HG03039 (cell line): ENCODE data around the gene PWP2.
A peak's percentile ranks its signal among the peaks of the same experiment; 100 is the strongest.
"Not testable (repeated sequence)": the region's sequence is repeated elsewhere in the genome, so short reads cannot be mapped to it uniquely, and the experiment has no call there.

Experiments
- ATAC-seq: cut with Tn5 transposase; IDR thresholded peaks from one replicate; pipeline ENCODE4 v1.9.1; 2021; ENCODE audit warnings: mild to moderate bottlenecking, moderate library complexity; ENCODE audit not compliant: unreplicated experiment

PWP2 gene

DNA sequence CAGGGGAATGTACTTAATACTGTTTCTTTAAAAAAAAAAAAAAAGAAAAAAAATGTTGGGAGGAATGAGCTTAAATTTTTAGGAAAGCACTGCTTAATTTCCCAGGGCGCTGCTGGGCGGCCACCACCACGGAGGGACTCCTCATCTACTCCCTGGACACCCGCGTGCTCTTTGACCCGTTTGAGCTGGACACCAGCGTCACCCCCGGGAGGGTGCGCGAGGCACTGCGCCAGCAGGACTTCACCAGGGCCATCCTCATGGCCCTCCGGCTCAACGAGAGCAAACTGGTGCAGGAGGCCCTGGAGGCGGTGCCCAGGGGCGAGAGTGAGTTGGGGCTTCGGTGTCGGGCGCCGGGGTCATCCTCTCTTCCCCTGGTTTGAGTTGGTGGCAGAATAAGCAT is 20.6 kb downstream of the PWP2 start:
- not testable (repeated sequence) for ATAC-seq

GRCh38 chr21:44133715-44134057 is 26.5 kb downstream of the PWP2 start:
- not testable (repeated sequence) for ATAC-seq

DNA sequence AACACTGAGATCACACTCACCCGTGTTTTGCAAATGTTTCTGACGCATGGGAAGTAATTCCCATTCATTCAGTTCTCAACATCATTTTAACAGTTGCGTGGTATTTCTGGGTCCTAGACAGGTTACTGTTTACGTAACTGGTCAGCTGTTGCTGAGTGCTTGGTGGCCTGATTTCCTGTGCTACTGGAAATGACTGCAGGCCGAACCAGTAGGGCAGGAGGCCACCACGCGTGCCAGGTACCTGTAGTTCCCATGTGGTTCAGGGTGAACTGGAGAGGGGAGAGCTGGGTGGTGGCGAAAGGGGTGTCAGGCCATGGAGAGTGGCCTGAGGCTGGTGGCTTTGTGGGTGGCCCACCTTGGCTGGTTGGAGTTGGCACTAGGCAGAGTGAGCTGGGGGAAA is 27.5 kb downstream of the PWP2 start:
- not testable (repeated sequence) for ATAC-seq

GRCh38 chr21:44138039-44138438 is 30.8 kb downstream of the PWP2 start:
- not testable (repeated sequence) for ATAC-seq

DNA sequence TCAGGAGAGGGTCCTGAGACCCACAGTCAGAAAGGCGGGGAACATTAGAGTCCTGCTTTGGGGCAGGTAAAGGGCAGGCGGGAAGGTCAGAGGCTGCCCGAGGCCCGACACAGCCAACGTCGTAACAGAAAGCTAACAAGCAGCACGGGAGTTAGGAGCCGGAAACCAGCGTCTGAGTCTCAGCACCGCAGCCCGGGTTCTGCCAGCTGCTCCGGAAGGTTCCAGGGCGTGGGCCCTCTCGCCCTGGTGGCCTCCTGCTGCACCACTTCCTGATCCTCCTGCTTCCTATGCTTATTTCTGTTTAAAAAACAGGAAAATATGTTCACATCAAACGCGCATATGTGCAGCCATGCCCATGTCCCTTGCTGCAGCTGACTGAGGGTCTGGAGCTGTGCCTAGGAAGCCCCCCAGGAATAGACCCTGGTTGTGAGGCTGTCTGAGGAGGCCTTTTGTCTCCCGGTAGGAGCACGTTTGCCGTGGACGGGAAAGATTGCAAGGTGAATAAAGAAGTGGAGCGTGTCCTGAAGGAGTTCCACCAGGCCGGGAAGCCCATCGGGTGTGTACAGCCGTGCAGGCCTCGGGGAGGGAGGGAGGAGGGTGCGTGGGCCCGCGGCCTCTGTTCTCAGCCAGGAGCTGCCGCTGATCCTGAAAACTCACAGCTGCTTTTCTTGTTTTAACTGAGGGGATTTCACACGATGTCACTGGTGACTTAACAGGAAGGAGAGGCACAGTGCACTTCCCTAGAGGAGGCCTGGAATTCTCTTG is 32.8 kb downstream of the PWP2 start:
- not testable (repeated sequence) for ATAC-seq

- ATAC-seq, result not testable (repeated sequence)
Observed at GRCh38 chr21:44140552-44140932, 33.3 kb downstream of the PWP2 start.

- ATAC-seq, result not testable (repeated sequence)
Observed at GRCh38 chr21:44142470-44142869, 35.3 kb downstream of the PWP2 start.

DNA sequence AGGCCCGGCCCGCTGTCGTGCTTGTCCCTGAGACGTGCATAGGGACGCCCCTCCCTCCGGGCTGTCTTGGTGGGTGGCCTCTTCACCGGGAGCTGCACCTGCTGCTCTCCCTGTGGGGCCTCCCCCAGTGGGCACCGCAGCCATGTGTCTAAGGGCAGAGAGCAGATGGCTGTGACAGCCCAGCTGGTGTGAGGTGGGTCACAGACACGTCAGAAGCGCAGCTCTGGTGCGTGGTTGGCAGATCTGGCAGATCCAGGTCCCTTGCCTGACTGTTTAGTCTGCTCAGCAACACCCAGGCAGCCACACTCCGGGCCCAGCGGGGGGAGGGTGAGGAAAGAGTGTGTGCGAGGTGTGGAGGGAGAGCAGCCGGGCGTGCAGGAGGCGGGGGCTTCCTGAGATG is 36.2 kb downstream of the PWP2 start:
- ATAC-seq, result not testable (repeated sequence)

DNA sequence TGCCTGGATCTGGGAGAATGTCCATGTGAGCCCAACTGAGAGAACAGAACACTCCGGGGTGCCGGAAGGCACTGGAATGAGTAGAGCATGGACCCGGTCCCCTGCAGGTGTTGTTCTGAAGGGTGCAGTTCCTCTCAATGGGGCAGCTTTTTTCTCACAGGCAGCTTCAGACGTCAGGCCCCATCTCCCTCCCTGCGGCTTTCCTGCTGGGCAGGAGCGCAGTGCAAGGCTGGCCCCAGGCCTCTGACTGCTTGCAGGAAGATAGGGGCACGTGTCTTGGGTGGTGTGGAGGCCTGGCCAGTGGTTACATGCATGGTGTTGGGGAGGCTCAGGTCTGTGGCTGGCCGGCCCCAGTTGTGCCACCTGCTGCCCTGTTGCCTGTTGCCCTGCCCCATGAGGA is 36.8 kb downstream of the PWP2 start:
- ATAC-seq, result not testable (repeated sequence)

DNA sequence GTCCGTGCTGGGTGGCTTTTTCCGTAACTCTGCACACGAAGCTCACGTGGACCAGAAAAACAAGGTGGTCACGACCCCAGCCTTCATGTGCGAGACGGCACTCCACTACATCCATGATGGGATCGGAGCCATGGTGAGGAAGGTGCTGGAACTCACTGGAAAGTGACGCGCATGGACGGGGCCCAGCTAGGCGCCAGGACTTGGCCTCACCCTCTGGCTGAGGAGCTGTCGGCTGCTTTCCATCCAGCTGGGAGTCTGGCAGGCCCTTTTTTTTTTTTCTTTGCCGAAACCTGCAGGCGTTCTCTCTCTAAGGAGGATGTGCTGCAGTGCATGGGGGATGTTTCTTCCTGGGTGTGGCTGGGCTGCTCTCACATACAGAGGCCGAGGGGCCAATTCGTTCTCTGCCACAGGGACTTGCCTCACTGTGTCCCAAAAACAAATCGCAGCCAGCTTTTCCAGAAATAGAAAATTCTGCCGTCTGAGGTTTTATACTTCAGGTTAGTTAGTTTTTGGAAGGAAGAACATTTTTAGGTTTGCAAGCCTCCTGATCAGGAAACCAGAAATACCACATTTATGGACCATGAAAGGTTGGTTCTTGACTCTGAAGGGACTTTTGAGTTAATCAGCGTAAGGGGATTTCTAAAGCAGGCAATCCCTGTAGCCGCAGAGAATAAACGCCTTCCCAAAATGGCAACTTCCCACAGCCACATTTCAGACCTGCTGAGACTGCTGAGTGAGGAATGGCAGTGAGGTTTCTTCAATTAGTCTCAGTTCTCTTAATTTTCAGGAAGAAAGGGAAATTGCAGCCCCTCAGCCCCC is 37.8 kb downstream of the PWP2 start:
- not testable (repeated sequence) for ATAC-seq

DNA sequence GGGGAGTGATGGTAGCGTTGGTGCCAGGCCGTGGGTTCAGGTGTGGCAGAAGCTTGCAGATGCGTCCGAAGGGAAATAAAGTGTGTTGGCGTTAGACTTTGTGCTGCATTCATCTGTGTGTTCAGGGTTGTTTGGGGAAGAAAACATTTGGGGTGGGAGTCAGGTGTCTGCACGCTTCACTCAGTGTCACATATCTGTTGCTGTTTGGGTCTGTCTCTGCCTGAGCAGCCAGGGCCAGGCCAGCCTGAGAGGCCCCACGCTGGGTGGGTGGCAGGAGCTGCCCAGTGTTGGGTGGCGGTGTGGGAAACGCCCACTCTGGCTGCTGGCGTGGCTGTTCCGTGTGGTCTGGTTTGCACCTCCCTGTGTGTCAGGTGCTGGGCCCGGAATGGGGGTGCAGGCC is 38.4 kb downstream of the PWP2 start:
- ATAC-seq, result not testable (repeated sequence)

DNA sequence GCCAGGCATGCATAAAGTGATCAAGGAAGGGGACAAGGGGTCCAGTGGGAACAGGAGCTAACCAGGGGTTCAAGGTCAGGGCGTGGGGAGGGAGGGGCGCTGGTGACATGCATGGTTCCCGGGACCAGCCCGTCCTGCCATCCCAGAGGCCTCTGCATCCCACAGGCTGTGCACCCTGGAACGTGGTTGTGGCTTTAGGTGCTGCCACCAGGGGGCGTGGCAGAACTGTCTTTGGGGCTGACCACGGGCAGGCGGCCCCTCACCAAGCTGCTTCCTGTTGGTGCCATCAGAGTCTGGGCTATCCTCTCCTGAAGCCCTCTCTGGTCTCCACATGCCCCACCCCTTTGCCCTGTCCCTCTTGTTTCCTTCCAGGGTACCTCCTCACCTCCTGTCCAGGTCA is 39.9 kb downstream of the PWP2 start:
- not testable (repeated sequence) for ATAC-seq

GRCh38 chr21:44150255-44150654 is 43.1 kb downstream of the PWP2 start:
- ATAC-seq, result not testable (repeated sequence)

GRCh38 chr21:44153214-44153888 is 46.2 kb downstream of the PWP2 start:
- not testable (repeated sequence) for ATAC-seq

GRCh38 chr21:44153889-44154228 is 46.7 kb downstream of the PWP2 start:
- not testable (repeated sequence) for ATAC-seq

DNA sequence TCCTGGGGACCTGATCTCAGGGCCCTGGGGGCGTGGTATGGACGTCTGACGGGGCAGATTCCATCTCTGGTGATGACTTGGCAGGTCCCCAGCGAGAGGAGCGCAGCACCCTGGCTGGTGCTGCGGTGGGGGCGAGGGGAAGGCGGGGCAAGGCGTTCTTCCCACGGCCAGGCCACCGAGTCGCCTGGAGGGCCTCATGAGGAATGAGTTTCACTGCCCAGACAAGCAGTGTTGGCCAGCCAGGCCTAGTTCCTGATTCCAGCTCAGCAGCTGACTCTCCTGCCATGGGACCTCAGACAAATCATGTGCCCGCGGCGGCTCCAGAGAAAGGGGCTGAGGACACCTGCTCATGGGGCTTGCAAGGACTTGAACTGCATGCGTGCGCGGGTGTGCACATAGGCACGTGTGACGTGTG is 47.6 kb downstream of the PWP2 start:
- peak; percentile 16 for ATAC-seq

DNA sequence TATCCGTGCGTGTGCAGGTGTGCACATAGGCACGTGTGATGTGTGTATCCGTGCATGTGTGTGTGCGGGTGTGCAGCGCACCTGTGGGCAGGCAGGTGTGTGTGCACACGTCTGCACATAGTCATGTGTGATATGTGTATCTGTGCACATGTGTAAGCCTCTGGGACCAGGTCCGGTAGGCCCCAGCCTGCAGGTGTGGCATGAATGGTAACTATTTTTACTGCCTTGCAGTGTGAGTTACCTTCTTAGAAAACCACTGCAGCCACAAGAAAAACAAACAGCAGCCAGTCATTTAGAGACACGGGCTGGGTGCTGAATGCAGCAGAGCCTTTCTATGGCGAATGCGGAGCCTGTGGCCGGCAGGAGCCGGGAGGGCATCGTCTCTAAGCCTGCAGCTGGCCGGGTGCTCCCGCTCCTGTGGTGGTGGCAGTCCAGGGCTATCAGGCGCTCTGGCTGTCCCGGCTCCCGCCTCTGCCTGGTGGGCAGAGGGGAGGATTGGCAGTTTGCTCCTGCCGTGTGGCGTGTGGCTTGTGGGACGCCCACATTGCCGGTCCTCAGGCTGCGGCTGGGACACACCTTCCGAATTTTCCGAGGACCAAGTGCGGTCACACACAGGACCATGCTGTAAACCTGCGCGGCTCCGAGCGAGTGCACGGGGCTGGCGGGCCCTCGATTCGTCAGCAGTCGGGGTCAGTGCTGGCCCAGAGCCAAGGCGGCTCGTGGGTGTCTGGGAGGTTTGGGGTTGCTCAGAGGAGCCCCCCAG is 48.2 kb downstream of the PWP2 start:
- ATAC-seq, result peak; percentile 39

DNA sequence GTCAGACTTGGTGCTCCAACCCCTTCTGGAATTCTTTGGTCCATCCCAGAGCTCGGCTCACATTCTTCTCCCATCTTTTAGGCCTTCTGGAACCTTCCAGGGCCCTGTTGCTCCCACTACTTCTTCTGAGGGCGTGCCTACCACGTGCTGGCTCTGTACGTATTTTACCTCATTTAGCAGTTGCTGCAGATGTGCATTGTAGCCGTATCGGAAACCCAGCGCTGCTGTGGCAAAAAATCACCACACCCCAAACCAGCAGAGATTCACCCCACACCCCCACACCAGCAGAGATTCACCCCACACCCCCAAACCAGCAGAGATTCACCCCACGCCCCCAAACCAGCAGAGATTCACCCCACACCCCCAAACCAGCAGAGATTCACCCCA is 48.8 kb downstream of the PWP2 start:
- not testable (repeated sequence) for ATAC-seq

GRCh38 chr21:44157439-44158081 is 50.4 kb downstream of the PWP2 start:
- not testable (repeated sequence) for ATAC-seq

DNA sequence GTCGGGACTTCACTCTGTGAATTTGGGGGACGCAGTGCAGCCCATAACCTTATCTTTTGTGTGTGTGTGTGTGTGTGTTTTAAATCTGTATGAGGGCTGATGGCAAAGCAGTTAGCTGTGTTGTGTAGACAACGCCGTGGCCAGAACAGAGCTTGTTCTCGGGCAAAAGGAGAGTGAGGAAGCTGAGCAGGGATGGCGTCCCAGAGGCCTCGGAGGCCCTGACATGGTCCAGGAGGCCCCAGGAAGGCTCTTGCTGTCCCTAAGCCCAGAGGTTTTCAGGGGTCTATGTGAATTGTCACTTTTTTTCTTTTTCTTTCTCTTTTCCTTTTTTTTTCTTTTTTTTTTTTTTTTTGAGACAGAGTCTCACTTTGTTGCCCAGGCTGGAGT is 50.9 kb downstream of the PWP2 start:
- ATAC-seq, result not testable (repeated sequence)
